Thyroid gland (tissue), 4 donors: ENCODE results near the gene NAP1L5. TPM values are rescaled to one million over a fixed set of nuclear protein-coding genes. Genes with fewer than 3 reads are reported as not detected.

Experiments
- DNase-seq, 2 donors: peaks; one replicate each; pipeline ENCODE4 v3.0.0-alpha.2; 2019
- H3K27ac ChIP-seq, 3 donors: fragments of 200-600 bp; sonication (generic); 1 replicate in 2 of 3; 2 replicates in 1 of 3; pipeline ENCODE4 v1.5.1; 2016 to 2019; ENCODE audit warnings: mild to moderate bottlenecking in 1 of 3, moderate library complexity in 1 of 3
- H3K27me3 ChIP-seq: fragments of 200-600 bp; sonication (generic); one replicate; pipeline ENCODE4 v1.5.1; 2019
- H3K36me3 ChIP-seq, 2 donors: fragments of 200-600 bp; sonication (generic); one replicate each; pipeline ENCODE4 v1.5.1; 2016 to 2019
- H3K4me1 ChIP-seq, 2 donors: fragments of 200-600 bp; sonication (generic); one replicate each; pipeline ENCODE4 v1.5.1; 2017 to 2019
- H3K4me3 ChIP-seq, 3 donors: fragments of 200-600 bp; sonication (generic); replicated peaks in 1 of 3; 1 replicate in 2 of 3; 2 replicates in 1 of 3; pipeline ENCODE4 v1.5.1; 2016; ENCODE audit warnings: mild to moderate bottlenecking in 1 of 3
- H3K9me3 ChIP-seq: fragments of 200-600 bp; sonication (generic); one replicate; pipeline ENCODE4 v1.5.1; 2017
- CTCF ChIP-seq, 6 experiments: fragments of 200-600 bp in 3 of 6; fragments of 450-650 bp in 3 of 6; sonication (generic) in 3 of 6; IDR thresholded peaks; one replicate each; pipeline ENCODE4 v1.5.1; 2016 to 2019; ENCODE audit warnings: antibody characterized with exemption in 6 of 6, mild to moderate bottlenecking in 2 of 6, inconsistent platforms in 1 of 6, moderate library complexity in 1 of 6
- POLR2A ChIP-seq, 2 donors: fragments of 450-650 bp; IDR thresholded peaks; one replicate each; pipeline ENCODE4 v1.6.1; 2017; ENCODE audit warnings: antibody characterized with exemption in 2 of 2, mild to moderate bottlenecking in 2 of 2, moderate library complexity in 1 of 2
- WGBS, 2 donors: methylation state at CpG; one replicate each; pipeline ENCODE4 v1.1.5; 2017; 5-methylcytosine and 5-hydroxymethylcytosine counted together
- intact Hi-C: fragments of 100-400 bp; cut with DNase I; formaldehyde crosslinking; loops from one replicate; pipeline ENCODE4 v1.15.1; 2023
- total RNA-seq, 4 donors: library from RNA; depleted of rRNA; stranded (reverse); fragments of >200 nt; gene quantifications; one replicate each; pipeline ENCODE4 v1.2.3, GENCODE V29; 2016

Gene NAP1L5
- total RNA-seq, 4 donors from 2014 or later: 14.1 to 16.3 (median 16.2) TPM

GRCh38 chr4:88731381-88731780 is 33.8 kb upstream of the NAP1L5 start:
- intact Hi-C loops: no loop called here

GRCh38 chr4:88730811-88731210 is 33.2 kb upstream of the NAP1L5 start:
- 96% methylated on average over 5 of the region's 5 CpGs for WGBS, 2 donors

More at GRCh38 chr4:88731381-88731780, 33.8 kb upstream of the NAP1L5 start:
- H3K4me1 ChIP-seq: peaks cover 24 to 34% of the 10 kb centered on the region in 2 donors
- DNase-seq: no peak
- peak overlapping the region in 1 of 3 donors; percentile 3 for H3K27ac ChIP-seq
- WGBS, 2 donors: 89 to 94% methylated on average over 4 of the region's 4 CpGs
- H3K4me3 ChIP-seq: no peak overlapping the region
- TF ChIP-seq CTCF (IDR thresholded peaks at IDR 0.05): no peak
- TF ChIP-seq POLR2A (IDR thresholded peaks at IDR 0.05): no peak
- H3K9me3 ChIP-seq: no peaks in the 10 kb centered on the region
- H3K27me3 ChIP-seq: no peaks in the 10 kb centered on the region
- H3K36me3 ChIP-seq: peaks cover 45 to 49% of the 10 kb centered on the region in 2 donors

GRCh38 chr4:88729146-88729760 is 31.6 kb upstream of the NAP1L5 start:
- DNase-seq: no peak
- Histone ChIP-seq H3K27me3 (no peaks in the 10 kb centered on the region), H3K36me3 (peaks cover 48 to 49% of the 10 kb centered on the region in 2 donors), H3K27ac (no peak overlapping the region), H3K9me3 (no peaks in the 10 kb centered on the region), H3K4me1 (peaks cover 10 to 26% of the 10 kb centered on the region in 2 donors), H3K4me3 (no peak overlapping the region)
- 87 to 93% methylated on average over 6 of the region's 6 CpGs for WGBS, 2 donors
- TF ChIP-seq CTCF (IDR thresholded peaks at IDR 0.05): no peak
- no peak for TF ChIP-seq POLR2A (IDR thresholded peaks at IDR 0.05)
- intact Hi-C loops: no loop called here

More at GRCh38 chr4:88730811-88731210, 33.2 kb upstream of the NAP1L5 start:
- no peaks in the 10 kb centered on the region for H3K27me3 ChIP-seq
- H3K9me3 ChIP-seq: no peaks in the 10 kb centered on the region
- no peak for DNase-seq
- H3K36me3 ChIP-seq: peaks cover 45 to 49% of the 10 kb centered on the region in 2 donors
- TF ChIP-seq CTCF (IDR thresholded peaks at IDR 0.05): no peak
- no peak for TF ChIP-seq POLR2A (IDR thresholded peaks at IDR 0.05)
- no peak overlapping the region for H3K4me3 ChIP-seq
- H3K27ac ChIP-seq: no peak overlapping the region
- intact Hi-C loops: no loop called here
- peaks cover 19 to 28% of the 10 kb centered on the region in 2 donors for H3K4me1 ChIP-seq

GRCh38 chr4:88728146-88728545 is 30.5 kb upstream of the NAP1L5 start:
- no peak for DNase-seq
- intact Hi-C loops: no loop called here
- no peaks in the 10 kb centered on the region for H3K27me3 ChIP-seq
- no peak overlapping the region for H3K4me3 ChIP-seq
- no peak overlapping the region for H3K27ac ChIP-seq
- WGBS, 2 donors: 83 to 88% methylated on average over 6 of the region's 6 CpGs
- no peaks in the 10 kb centered on the region for H3K9me3 ChIP-seq
- no peak for TF ChIP-seq POLR2A (IDR thresholded peaks at IDR 0.05)
- no peak for TF ChIP-seq CTCF (IDR thresholded peaks at IDR 0.05)
- H3K36me3 ChIP-seq: peaks cover 49 to 51% of the 10 kb centered on the region in 2 donors
- H3K4me1 ChIP-seq: peaks cover 7 to 17% of the 10 kb centered on the region in 2 donors

GRCh38 chr4:88725986-88726385 is 28.4 kb upstream of the NAP1L5 start:
- Histone ChIP-seq H3K27me3 (no peaks in the 10 kb centered on the region), H3K4me1 (peaks cover 7 to 13% of the 10 kb centered on the region in 2 donors), H3K27ac (no peak overlapping the region), H3K36me3 (peaks cover 38 to 50% of the 10 kb centered on the region in 2 donors), H3K4me3 (no peak overlapping the region), H3K9me3 (no peaks in the 10 kb centered on the region)
- TF ChIP-seq CTCF (IDR thresholded peaks at IDR 0.05) (no peak), POLR2A (IDR thresholded peaks at IDR 0.05) (no peak)
- intact Hi-C loops: no loop called here
- 77 to 86% methylated on average over 2 of the region's 2 CpGs for WGBS, 2 donors
- DNase-seq: no peak
